ENCODE results near the gene KRT14. TPM values are rescaled to one million over a fixed set of nuclear protein-coding genes. Genes with fewer than 3 reads are reported as not detected.
"Not testable (repeated sequence)": the region's sequence is repeated elsewhere in the genome, so short reads cannot be mapped to it uniquely, and the experiment has no call there.

The KRT14 gene
- total RNA-seq, 3 donors from 2014 or later (not counting 1 experiment from before 2014, with no cell fraction given) = not detected

DNA sequence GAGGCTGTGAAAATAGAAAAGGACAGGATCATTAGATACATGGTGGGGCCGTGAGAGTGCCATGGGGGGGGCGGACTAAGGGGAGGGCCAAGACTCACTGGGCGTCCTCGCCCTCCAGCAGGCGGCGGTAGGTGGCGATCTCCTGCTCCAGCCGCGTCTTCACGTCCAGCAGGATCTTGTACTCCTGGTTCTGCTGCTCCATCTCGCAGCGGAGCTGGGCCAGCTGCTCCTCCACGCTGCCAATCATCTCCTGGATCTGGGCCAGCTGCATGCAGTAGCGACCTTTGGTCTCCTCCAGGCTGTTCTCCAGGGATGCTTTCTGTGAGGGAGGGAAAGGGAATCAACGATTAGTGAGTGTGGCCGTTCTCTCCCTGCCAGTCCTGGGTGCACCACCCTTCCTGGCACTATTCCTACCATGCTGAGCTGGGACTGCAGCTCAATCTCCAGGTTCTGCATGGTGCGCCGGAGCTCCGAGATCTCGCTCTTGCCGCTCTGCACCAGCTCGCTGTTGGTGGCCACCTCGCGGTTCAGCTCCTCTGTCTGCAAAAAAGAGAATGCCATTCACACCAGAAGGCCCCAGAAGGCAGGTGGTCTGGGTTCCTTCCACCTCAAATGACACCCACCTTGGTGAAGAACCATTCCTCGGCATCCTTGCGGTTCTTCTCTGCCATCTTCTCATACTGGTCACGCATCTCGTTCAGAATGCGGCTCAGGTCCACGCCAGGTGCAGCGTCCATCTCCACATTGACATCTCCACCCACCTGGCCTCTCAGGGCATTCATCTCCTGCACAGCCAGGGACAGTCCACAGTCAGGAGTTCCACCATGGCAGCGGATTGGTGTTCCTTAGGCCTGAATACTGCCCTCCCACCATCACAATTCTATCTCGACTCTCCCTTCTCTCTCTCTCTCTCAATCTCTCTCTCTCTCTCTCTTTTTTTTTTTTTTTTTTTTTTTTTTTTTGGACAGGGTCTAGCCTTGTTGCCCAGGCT lies 3.3 kb downstream of the KRT14 start:
- H3K4me1 Mint-ChIP-seq = no peaks in the 10 kb centered on the region
- H3K27ac Mint-ChIP-seq = no peak overlapping the region
- H3K4me3 ChIP-seq (ENCODE audit: low read length) = no peak overlapping the region
- no peaks in the 10 kb centered on the region for H3K9me3 ChIP-seq (ENCODE audit: control insufficient read depth, insufficient read depth, low read length)
- WGBS (ENCODE audit: insufficient coverage) = 90% methylated on average over 33 of the region's 33 CpGs
- intact Hi-C loops (cut with micrococcal nuclease) = no loop called here
- H3K27me3 ChIP-seq (ENCODE audit: control insufficient read depth, insufficient read depth, low read length) = peaks cover 7% of the 10 kb centered on the region
- H3K27ac ChIP-seq (ENCODE audit: low read length) = no peak overlapping the region
- H3K9me3 Mint-ChIP-seq = no peaks in the 10 kb centered on the region
- peaks cover 19 to 25% of the 10 kb centered on the region in 2 donors for H3K27me3 Mint-ChIP-seq (ENCODE audit: low read depth in 2 of 2)
- ATAC-seq = no peak
- H3K4me1 ChIP-seq (ENCODE audit: control insufficient read depth, insufficient read depth, low read length) = peaks cover 5% of the 10 kb centered on the region
- H3K36me3 Mint-ChIP-seq = no peaks in the 10 kb centered on the region
- TF ChIP-seq, protein P1, sequence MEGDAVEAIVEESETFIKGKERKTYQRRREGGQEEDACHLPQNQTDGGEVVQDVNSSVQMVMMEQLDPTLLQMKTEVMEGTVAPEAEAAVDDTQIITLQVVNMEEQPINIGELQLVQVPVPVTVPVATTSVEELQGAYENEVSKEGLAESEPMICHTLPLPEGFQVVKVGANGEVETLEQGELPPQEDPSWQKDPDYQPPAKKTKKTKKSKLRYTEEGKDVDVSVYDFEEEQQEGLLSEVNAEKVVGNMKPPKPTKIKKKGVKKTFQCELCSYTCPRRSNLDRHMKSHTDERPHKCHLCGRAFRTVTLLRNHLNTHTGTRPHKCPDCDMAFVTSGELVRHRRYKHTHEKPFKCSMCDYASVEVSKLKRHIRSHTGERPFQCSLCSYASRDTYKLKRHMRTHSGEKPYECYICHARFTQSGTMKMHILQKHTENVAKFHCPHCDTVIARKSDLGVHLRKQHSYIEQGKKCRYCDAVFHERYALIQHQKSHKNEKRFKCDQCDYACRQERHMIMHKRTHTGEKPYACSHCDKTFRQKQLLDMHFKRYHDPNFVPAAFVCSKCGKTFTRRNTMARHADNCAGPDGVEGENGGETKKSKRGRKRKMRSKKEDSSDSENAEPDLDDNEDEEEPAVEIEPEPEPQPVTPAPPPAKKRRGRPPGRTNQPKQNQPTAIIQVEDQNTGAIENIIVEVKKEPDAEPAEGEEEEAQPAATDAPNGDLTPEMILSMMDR (IDR thresholded peaks at IDR 0.05) = no peak
- no peak overlapping the region for H3K4me3 Mint-ChIP-seq
- H3K36me3 ChIP-seq (ENCODE audit: control insufficient read depth, insufficient read depth, low read length) = no peaks in the 10 kb centered on the region
- DNase-seq = no peak

DNA sequence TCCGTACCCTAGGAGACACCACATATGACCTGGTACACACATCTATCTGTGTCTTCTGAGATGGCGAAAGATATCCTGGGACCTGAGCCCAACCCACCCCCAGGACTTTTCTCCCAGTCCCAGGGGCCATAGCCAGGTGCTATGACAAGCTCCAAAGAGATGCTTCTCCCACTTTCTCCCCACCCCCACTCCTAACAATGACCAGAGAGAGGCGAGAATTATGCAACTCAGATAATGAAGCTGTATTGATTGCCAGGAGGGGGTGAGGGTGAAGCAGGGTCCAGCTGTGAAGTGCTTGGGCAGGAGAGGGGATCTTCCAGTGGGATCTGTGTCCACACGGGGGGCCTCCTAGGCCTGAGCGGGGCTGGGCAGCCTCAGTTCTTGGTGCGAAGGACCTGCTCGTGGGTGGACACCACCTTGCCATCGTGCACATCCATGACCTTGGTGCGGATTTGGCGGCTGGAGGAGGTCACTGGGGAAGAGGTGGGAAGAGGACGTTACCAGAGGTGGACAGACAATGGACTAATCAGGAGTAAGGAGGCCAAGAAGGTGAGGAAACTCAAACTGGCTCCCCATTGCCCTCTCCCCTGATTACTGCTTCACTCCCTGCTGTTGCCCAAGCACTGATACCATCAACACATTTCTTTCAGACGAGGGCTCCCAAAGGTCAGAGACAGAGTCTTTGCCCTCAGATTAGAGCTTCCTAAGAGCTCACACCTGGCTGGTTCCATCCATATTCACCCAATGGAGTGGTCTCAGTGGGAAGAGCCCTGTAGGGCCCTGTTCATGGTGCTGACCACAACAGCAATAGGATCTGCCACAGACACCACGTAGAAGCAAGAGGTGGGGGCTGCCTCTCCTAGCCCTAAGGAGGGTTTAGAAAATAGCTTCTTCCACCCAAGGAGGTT lies 4.4 kb downstream of the KRT14 start:
- H3K4me1 Mint-ChIP-seq; H3K4me3 ChIP-seq (ENCODE audit: low read length); DNase-seq; H3K9me3 Mint-ChIP-seq; ATAC-seq; H3K27ac Mint-ChIP-seq; H3K27ac ChIP-seq (ENCODE audit: low read length); H3K9me3 ChIP-seq (ENCODE audit: control insufficient read depth, insufficient read depth, low read length); H3K4me1 ChIP-seq (ENCODE audit: control insufficient read depth, insufficient read depth, low read length); H3K27me3 ChIP-seq (ENCODE audit: control insufficient read depth, insufficient read depth, low read length); H3K4me3 Mint-ChIP-seq; H3K36me3 ChIP-seq (ENCODE audit: control insufficient read depth, insufficient read depth, low read length); H3K36me3 Mint-ChIP-seq; intact Hi-C loops (cut with micrococcal nuclease): not testable (repeated sequence)
- H3K27me3 Mint-ChIP-seq (ENCODE audit: low read depth in 2 of 2) = peaks cover 22 to 25% of the 10 kb centered on the region in 2 donors
- WGBS (ENCODE audit: insufficient coverage) = 88% methylated on average over 12 of the region's 13 CpGs

DNA sequence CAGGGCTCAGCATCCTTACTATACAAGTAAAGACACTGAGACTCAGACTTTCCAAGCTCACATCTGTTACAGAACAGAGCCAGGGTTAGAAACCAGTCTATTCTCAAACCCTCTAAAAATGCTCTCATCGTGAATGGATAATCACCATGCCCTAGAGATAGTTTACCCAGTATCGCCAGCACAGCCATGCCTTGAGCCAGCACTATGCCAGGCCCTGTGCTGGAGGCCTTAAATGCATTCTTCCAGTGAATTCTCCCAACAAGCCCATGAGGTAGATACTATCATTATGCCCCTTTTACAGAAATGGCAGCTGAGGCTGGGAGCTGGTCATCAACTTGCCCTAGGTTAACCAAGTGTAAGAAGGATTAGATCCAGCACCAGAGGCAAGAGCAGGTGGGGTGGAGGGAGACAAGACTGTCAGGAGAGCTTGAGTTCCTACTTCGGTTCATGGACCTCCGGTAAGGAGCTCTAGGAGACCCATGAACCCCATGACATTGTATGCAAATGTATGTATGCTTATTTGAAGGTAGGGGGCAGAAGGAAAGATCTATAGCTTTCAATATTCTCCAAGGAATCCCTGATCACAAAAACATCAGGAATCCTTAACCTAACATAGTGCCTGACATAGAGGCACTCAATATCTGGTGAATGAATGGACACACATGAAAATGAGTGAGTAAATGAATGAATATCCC lies 5.2 kb downstream of the KRT14 start:
- no peak for ATAC-seq
- 95% methylated on average over 4 of the region's 4 CpGs for WGBS (ENCODE audit: insufficient coverage)
- H3K27me3 Mint-ChIP-seq (ENCODE audit: low read depth in 2 of 2) = peaks cover 26 to 31% of the 10 kb centered on the region in 2 donors

More for the DNA sequence above, 5.2 kb downstream of the KRT14 start:
- H3K4me3 Mint-ChIP-seq = no peak overlapping the region
- Histone ChIP-seq H3K27me3 (ENCODE audit: control insufficient read depth, insufficient read depth, low read length) (peaks cover 7% of the 10 kb centered on the region), H3K9me3 (ENCODE audit: control insufficient read depth, insufficient read depth, low read length) (no peaks in the 10 kb centered on the region), H3K36me3 (ENCODE audit: control insufficient read depth, insufficient read depth, low read length) (no peaks in the 10 kb centered on the region), H3K4me1 (ENCODE audit: control insufficient read depth, insufficient read depth, low read length) (peaks cover 5% of the 10 kb centered on the region), H3K27ac (ENCODE audit: low read length) (no peak overlapping the region), H3K4me3 (ENCODE audit: low read length) (no peak overlapping the region)
- H3K27ac Mint-ChIP-seq = no peak overlapping the region
- intact Hi-C loops (cut with micrococcal nuclease) = no loop called here
- no peaks in the 10 kb centered on the region for H3K9me3 Mint-ChIP-seq
- TF ChIP-seq, protein P1 (IDR thresholded peaks at IDR 0.05) = no peak
- no peak for DNase-seq
- no peaks in the 10 kb centered on the region for H3K4me1 Mint-ChIP-seq
- no peaks in the 10 kb centered on the region for H3K36me3 Mint-ChIP-seq

Measured in natural killer cell (primary cell).